HG03565 (cell line): Measurements from ENCODE around the gene ZNF500.

Experiments used
- ATAC-seq: cut with Tn5 transposase; IDR thresholded peaks from one replicate; pipeline ENCODE4 v1.9.1; 2021; ENCODE audit warnings: mild to moderate bottlenecking, moderate library complexity; ENCODE audit not compliant: unreplicated experiment

ZNF500 gene

DNA sequence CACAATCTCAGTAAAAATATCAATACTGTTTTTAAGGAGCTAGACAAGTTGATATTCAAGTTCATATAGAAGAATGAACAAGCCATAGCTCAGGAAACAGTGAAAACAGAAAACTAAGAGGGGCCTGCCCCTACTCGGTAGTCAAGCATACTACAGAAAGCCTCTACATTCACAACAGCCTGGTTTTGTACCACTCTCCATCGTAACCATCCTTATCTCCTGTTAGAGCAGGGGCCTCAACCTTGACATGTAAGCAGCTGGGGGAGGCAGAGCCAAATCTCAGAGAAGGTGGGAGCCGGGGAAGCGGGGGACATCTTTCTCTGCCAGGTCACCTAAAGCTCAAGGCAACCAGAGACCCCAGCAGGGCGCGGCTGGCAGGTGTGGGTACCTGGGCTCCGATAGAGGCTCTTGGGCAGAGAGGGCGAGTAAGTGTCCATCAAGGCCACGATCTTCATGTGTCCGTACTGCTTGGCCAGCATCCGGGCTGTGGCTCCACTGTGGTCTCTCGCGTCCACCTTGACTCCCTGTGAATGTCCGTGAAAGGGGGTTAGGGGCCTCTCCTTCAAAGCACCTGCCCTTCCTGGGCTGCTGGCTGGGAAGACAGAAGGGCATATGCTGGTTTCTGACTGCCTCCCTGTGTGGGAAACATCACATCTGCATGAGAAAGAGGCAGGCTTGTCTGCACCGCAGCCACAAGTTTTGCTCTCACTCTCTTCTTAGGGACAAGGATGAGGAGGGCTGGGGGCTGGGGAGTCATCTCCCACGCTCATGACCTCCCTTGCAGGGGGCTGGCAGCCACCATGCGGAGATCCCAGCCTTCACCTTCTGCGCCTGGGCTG, 53.1 kb downstream of the ZNF500 start:
- no peak for ATAC-seq

- ATAC-seq: no peak
Observed at GRCh38 chr16:4709481-4709880, 57.5 kb downstream of the ZNF500 start.

DNA sequence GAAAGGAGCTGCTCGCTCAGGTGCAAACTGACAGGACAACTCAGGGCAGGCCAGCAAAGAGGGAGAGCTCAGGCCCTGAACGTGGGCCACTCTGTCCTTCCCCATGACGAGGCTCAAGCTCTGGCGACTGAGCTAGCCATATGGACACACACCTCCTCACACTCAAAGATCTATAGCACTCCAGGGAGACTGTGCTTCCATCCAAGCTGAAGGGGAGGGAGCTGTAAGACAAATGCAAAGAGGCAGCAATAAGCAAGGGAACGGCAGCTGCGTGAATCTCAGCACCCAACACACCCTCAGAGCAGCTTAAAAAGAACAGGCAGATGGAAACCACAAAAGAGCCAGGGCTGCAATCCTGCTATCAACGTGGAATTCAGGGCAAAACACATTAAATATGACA, 60.1 kb downstream of the ZNF500 start:
- no peak for ATAC-seq

- no peak for ATAC-seq
Observed at GRCh38 chr16:4704913-4705312, 62.0 kb downstream of the ZNF500 start.

GRCh38 chr16:4704491-4704890, 62.5 kb downstream of the ZNF500 start:
- no peak for ATAC-seq

- no peak for ATAC-seq
Observed at GRCh38 chr16:4703906-4704305, 63.1 kb downstream of the ZNF500 start.

DNA sequence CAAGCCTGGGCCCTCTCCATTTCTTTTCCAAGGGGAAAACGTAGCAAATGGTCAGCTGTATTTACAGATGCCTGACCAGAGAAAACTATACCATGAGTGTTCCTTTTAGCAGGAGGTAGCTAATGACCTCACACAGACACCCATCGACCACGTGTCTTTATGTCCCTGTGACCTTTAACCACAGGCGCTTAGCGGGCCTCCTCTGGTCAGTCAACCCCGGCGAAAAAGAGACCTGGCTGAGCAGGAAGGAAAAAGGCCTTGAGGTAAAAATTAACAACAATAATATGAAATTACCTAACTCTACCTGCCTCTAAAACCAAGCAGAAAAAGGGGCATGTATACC, 64.5 kb downstream of the ZNF500 start:
- ATAC-seq: no peak

- ATAC-seq: no peak
Observed at GRCh38 chr16:4701791-4702465, 65.0 kb downstream of the ZNF500 start.

DNA sequence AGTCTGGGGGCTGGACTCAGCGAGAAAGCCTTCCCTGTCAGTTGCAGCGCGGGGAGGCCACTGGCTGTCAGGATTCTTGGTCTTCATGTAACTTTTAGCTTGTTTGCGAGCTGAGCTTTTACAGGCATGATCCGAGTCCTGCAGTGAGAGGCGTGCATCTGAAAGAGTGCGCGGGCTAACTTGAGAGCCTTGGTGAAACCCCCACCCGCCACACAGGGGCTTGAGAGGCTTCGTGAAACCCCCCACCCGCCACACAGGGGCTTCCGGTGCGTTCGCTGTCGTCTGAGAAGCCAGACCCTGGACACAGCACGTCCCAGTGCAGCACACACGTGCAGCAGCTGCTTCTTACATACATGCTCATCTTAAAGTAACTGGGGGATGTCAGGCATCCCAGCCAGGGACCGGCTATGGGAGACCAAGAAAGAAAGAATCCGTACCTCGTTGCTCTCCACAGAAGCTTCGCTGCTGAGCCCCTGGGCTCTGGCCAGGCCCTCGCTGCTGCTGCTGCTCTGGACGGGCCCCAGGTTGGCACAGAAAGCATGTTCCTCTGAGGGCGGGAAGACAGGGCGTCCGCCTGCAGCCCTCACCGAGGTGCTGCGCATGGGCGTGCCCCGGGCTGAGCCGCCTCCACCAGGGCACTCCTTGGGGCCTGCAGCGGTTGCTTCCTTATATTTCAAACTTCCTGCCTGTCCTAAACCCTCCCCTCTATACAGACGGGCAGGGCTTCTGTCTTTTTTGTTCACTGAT, 65.8 kb downstream of the ZNF500 start:
- ATAC-seq: no peak

DNA sequence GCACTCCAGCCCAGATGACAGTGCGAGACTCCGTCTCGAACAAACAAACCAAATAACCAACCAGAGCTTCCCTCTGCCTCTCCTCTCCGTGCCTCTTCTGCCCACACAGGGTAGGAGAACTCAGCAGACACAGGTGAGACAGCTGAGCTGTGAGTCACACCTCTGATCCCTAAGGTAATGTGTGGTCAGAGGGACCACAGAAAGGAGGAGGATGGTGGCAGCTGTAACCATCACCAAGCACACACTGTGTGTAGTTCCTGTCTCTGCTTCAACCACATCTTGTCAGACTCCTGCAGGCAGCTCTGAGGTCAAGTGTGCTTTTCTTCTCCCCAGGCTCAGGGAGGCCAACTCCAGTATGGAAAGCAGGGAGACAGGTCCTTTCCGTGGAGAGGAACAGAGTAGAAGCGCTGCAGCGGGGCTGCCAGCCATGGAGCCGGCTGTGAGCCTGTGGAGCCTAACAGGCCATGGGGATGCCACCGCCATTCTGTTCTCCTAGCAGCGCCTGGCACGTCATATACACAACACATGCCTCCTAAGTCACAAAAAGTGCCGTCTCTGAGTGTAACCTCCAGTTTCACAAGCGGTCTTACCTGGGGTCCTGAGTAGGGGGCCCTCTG, 66.5 kb downstream of the ZNF500 start:
- ATAC-seq: no peak

- ATAC-seq: no peak
Observed at GRCh38 chr16:4699046-4699556, 67.9 kb downstream of the ZNF500 start.

- no peak for ATAC-seq
Observed at GRCh38 chr16:4698321-4699045, 68.5 kb downstream of the ZNF500 start.
